Hypothalamus (tissue), 51 donors: ENCODE measurements around the gene COMP.
A peak's percentile ranks its signal among the peaks of the same experiment; 100 is the strongest.

Source experiments
- DNase-seq, 51 donors: peaks; one replicate each; lab custom pipeline; 2025; lab: John Stamatoyannopoulos, UW

The COMP gene

GRCh38 chr19:18804643-18805042, 13.5 kb upstream of the COMP start:
- DNase-seq: no peak

DNA sequence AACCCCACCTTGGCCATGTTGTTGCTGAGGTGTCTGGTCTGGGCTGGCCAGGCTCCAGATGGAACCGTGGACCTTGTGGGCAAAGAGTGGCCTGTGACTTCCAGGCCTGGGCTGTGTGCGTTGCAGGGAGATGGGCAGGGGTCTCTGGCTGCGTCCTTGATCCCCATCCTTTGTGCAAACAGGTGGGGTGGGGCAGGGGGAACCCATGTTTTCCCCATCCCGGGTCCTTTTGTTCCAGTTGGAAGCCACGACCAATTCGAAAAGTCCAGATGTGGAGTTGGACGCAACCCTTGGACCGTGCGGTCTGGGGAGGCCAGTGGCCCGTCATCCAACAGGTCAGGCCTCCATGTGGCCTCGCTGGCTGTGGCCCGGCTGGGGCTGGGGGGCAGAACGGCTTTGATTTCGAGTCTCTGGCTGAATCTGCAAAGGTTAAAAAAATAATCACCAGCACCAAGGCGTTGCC, 13.1 kb upstream of the COMP start:
- no peak for DNase-seq

GRCh38 chr19:18803550-18804138, 12.5 kb upstream of the COMP start:
- DNase-seq: no peak

DNA sequence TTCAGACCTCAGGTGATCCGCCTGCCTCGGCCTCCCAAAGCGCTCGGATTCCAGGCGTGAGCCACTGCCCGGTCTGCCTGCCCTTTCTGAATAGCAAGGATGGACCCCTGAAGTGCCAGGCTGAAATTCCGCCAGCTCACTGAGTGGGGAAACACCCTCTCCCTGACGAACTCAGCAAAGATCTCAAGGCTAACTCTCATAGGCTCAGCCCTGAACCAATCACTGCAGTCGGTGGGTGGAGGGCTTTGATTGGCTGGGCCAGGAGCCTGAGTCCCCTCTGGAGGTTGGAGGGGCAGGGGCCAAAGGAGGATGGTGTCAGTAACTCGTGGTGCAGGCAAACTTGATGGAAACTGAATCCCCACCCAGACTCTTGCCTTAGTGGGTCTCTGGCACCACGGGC, 11.2 kb upstream of the COMP start:
- DNase-seq: no peak

DNA sequence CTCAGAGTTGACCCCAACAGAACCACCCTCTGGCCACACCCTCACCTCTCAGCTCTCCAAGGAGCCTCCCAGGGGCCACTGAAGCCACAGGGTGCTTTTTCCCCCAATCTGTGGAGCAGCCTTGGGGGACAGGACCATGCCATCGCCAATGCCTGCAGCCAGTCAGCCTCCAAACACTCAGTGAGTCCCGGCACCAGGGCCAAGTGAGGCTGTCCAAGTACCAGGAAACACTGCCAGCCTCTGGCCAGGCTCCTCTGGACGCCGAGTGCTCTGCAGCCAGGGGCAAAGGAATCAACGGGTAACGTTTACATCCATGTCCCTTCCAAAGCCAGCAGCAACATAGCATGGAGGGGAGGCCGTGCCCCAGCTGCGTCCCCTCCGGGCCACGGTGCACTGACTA, 9.5 kb upstream of the COMP start:
- DNase-seq: peak in 6 of 51 donors; percentile 11 to 42 (median 18)

GRCh38 chr19:18800079-18800478, 9.0 kb upstream of the COMP start:
- no peak for DNase-seq

DNA sequence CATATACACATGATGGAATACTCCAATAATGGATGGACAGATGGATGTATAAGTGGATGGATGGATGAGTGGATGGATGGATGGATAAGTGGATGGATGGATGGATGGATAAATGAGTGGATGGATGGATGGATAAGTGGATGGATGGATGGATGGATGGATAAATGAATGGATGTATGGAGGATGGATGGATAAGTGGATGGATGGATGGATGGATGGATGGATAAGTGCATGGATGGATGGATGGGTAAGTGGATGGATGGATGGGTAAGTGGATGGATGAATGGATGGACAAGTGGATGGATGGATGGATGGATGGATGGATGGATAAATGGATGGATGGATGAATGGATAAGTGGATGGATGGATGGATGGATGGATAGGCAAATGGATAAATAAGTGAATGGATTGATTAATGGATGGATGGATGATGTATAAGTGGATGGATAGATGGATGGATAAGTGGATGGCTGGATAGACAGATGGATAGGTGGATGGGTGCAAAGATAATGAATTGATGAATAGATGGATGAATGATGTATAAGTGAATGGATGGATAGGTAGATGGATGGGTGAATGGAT, 8.4 kb upstream of the COMP start:
- no peak for DNase-seq

GRCh38 chr19:18798384-18799352, 7.6 kb upstream of the COMP start:
- DNase-seq: no peak

DNA sequence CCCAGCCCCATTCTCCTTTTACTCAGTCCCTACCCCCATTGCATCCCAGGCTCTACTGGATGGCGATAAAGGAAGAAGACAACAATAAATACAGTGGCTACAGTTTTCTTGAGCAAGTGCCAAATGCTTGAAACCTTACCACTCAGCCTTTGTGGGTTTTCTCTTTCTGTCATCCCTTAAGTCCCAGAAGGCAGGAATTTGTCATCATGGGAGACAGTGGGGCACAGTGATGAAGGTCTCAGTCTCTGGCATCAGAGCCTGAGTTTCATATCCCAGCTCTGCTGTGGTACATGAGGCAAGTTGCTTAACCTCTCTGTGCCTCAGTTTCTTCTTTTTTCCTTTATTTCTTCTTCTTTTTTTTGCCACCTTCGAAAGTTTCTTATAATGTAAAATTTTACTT, 5.1 kb upstream of the COMP start:
- no peak for DNase-seq

- DNase-seq: peak in 10 of 51 donors; percentile 7 to 40 (median 24)
These were observed 4.4 kb upstream of the COMP start for GRCh38 chr19:18795540-18795939.

GRCh38 chr19:18794692-18795091, 3.6 kb upstream of the COMP start:
- no peak for DNase-seq

- no peak for DNase-seq
These were observed 2.9 kb upstream of the COMP start for GRCh38 chr19:18794029-18794313.

DNA sequence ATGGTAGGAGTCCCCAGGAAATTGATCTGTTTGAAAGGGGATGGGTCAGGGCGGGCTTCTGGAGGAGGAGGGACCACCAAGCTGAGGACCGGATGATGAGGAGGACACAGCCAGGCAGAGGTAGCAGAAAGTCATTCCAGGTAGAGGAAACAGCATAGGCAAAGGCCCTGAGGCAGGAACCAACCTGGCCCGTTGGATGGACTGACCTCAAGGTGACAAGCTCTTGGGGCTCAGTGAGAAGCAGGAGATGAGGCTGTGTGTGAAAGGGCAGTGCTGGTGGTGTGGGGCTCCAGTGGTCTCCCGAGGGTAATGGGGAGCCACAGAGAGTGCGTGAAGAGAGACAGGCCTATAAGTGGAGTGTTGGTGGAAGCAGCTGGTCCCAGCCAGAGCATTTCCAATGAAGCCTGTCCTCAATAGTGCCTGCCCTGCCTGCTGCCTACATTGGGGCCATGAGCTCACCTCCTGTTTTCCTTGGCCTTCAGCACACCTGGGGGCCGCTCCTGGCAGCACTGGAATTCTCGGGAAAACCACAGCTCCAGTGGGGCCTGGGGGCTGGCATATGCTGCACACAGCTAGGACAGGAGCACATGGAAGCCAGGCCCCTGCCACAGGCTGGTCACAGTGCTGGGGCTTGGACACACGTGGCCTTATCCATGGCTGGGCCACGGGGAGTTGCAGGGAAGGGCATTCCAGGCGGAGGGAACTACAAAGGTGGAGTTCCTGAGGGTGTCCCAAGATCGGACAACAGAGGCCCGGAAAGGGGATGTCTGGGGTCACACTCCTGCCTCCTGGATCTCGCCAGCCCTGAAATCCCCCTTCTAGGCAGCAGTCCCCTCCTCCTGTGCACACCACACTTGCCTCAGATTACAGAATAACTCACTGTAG, 2.3 kb upstream of the COMP start:
- DNase-seq: no peak

GRCh38 chr19:18792661-18793060, 1.6 kb upstream of the COMP start:
- no peak for DNase-seq

DNA sequence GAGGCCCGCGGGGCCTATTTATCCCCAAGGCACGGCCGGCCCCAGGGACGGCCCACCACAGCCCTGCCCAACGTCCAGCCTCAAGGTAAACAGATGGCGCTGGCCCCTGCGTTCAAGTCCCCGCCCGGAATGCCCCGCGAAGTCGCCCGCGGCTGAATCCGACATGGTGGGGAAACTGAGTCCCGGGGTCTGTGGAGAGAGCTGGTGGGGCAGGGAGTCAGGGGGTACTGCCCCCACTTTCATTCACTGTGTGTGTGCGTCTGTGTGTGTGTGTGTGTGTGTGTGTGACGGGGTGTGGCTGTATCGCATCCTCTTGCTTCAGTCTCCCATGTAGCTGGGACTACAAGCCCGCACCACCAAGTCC, 192 bp upstream of the COMP start:
- DNase-seq: no peak

DNA sequence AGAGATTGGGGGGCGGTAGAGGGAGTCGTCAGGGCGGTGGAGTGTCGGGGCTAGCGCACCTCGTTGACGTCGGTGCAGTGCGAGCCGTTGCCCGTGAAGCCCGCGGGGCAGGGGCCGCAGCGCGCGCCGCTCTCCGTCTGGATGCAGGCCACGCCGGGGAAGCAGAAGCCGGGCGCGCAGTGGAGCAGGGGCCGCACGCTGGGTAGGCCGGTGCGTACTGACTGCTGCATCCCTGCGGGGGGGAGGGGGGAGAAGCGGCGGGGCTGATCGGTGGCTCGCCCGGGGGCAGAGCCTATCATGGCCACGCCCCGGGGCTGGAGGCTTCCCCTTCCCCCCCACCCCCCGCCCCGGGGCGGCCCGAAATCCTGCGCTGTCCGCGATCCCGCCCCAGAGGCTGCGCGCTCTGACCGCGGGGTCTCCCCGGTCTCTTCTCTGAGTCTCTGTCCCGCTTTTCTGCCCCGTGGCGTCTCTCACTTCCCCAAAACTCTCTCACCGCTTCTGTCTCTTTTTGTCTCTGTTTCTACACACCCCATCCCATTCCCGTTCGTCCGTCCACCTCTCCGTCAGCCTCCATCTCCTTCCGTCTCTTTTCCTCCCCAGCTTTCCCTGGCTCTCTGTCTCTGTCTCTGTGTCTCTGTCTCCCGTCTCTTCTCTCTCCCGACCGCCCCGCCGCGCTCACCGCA, 1.1 kb downstream of the COMP start:
- DNase-seq: no peak

- DNase-seq: no peak
These were observed 1.7 kb downstream of the COMP start for GRCh38 chr19:18789422-18789869.

GRCh38 chr19:18788529-18789421, 2.3 kb downstream of the COMP start:
- DNase-seq: no peak
